Activated CD8-positive, alpha-beta T cell treated with anti-CD3 and anti-CD28 coated beads for 36 hours (primary cell): ENCODE results near the gene IL1R1. TPM values are rescaled to one million over a fixed set of nuclear protein-coding genes. Genes with fewer than 3 reads are reported as not detected.
A peak's percentile ranks its signal among the peaks of the same experiment; 100 is the strongest.

ENCODE experiments used
- ATAC-seq: fragments of 200-7000 bp; cut with Tn5 transposase; one replicate; pipeline ENCODE4 v1.10.0; 2021; ENCODE audit warnings: mild to moderate bottlenecking, moderate library complexity
- CTCF ChIA-PET: fragments of 350-600 bp; sonication (Branson Sonifier 250); formaldehyde crosslinking; loops from one replicate; lab custom pipeline; 2021; ENCODE audit warnings: antibody characterized with exemption; lab: Charles Lee
- POLR2A ChIA-PET: fragments of 350-600 bp; sonication (Branson Sonifier 250); formaldehyde crosslinking; loops from one replicate; lab custom pipeline; 2021; ENCODE audit warnings: antibody characterized with exemption; lab: Charles Lee
- DNase-seq: peaks from one replicate; pipeline ENCODE4 v3.0.0-alpha.2; 2020
- H3K27ac Mint-ChIP-seq: one replicate; pipeline ENCODE4 v1.8.0; 2021; ENCODE audit warnings: mild to moderate bottlenecking, mixed read lengths
- H3K27me3 Mint-ChIP-seq: one replicate; pipeline ENCODE4 v1.8.0; 2021; ENCODE audit warnings: mixed read lengths
- H3K36me3 Mint-ChIP-seq: one replicate; pipeline ENCODE4 v1.8.0; 2021; ENCODE audit warnings: low read depth, mixed read lengths
- H3K4me1 Mint-ChIP-seq: one replicate; pipeline ENCODE4 v1.8.0; 2021; ENCODE audit warnings: low read depth, mixed read lengths
- H3K4me3 Mint-ChIP-seq: one replicate; pipeline ENCODE4 v1.8.0; 2021; ENCODE audit warnings: mild to moderate bottlenecking, moderate library complexity, mixed read lengths
- H3K9me3 Mint-ChIP-seq: one replicate; pipeline ENCODE4 v1.8.0; 2021; ENCODE audit warnings: mixed read lengths
- intact Hi-C: fragments of 100-400 bp; cut with micrococcal nuclease; formaldehyde crosslinking; loops from one replicate; pipeline ENCODE4 v1.10.0; 2022
- total RNA-seq, 2 experiments: library from RNA; stranded (reverse); gene quantifications; one replicate each; pipeline ENCODE4 v1.2.3, GENCODE V29; 2021
- TF ChIP-seq, protein P1 (sequence below): fragments of 200-600 bp; IDR thresholded peaks from one replicate; pipeline ENCODE4 v1.8.0; 2022; ENCODE audit warnings: antibody characterized with exemption, mild to moderate bottlenecking

The IL1R1 gene
- total RNA-seq, 2 experiments from 2014 or later: 0.63 to 0.68 TPM

DNA sequence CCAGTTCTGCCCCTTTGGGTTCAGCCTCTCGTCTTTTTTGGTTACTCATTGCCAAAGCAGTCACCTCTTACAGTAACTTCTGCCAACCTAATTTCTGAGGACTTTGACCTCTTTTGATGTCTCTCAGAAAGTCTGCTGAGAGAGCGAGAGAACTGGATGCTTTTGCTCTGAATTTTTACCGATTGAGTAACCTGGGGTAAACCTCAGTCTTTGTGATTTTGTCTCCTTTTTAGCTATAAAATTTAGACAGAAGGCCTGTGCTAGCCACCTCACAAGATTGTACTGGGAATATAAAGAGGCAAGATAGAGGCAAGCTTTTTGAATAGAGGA lies 34.8 kb upstream of the IL1R1 start:
- no peak overlapping the region for H3K27ac Mint-ChIP-seq
- ChIA-PET POLR2A (interaction anchor here (0.8 to 1.2 kb wide), 2 partner anchors 25 to 83 kb away, joined by 3 to 4 read pairs; no protein-coding TSS in a partner anchor), CTCF (interaction anchor here (1.0 kb wide), 1 partner anchor 16 kb away, joined by 3 read pairs; no protein-coding TSS in a partner anchor)
- H3K4me1 Mint-ChIP-seq: peaks cover 22% of the 10 kb centered on the region
- H3K9me3 Mint-ChIP-seq: peaks cover 2% of the 10 kb centered on the region
- TF ChIP-seq, protein P1, sequence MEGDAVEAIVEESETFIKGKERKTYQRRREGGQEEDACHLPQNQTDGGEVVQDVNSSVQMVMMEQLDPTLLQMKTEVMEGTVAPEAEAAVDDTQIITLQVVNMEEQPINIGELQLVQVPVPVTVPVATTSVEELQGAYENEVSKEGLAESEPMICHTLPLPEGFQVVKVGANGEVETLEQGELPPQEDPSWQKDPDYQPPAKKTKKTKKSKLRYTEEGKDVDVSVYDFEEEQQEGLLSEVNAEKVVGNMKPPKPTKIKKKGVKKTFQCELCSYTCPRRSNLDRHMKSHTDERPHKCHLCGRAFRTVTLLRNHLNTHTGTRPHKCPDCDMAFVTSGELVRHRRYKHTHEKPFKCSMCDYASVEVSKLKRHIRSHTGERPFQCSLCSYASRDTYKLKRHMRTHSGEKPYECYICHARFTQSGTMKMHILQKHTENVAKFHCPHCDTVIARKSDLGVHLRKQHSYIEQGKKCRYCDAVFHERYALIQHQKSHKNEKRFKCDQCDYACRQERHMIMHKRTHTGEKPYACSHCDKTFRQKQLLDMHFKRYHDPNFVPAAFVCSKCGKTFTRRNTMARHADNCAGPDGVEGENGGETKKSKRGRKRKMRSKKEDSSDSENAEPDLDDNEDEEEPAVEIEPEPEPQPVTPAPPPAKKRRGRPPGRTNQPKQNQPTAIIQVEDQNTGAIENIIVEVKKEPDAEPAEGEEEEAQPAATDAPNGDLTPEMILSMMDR: no peak
- H3K27me3 Mint-ChIP-seq: peaks cover 10% of the 10 kb centered on the region
- intact Hi-C loops: no loop called here
- ATAC-seq (no peak), DNase-seq (no peak)
- no peaks in the 10 kb centered on the region for H3K36me3 Mint-ChIP-seq
- H3K4me3 Mint-ChIP-seq: no peak overlapping the region

DNA sequence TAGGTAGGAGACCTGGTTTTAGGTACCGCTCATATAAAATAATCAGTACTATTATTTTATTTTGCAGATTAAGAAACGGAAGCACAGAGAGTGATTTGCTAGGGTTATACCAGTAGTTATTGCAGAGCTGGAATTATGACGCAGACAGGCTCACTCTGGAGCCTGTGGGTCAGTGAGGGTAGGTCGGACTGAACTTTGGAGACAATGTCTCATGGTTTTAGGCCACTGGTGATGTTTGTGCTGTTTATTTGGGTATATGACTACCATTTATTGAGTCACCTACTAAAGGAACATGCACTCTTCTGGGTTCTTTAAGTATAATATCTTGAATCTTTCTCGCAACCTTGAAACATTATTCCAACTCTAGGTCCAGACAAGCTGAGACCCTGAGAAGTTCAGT lies 33.5 kb upstream of the IL1R1 start:
- H3K4me3 Mint-ChIP-seq: no peak overlapping the region
- TF ChIP-seq, protein P1: no peak
- ATAC-seq: no peak
- intact Hi-C loops: no loop called here
- H3K27me3 Mint-ChIP-seq: peaks cover 5% of the 10 kb centered on the region
- no peak overlapping the region for H3K27ac Mint-ChIP-seq
- CTCF ChIA-PET: interaction anchor here (1.1 to 2.2 kb wide), 3 partner anchors 18 to 132 kb away, joined by 3 to 6 read pairs (median 5); no protein-coding TSS in a partner anchor
- no peaks in the 10 kb centered on the region for H3K9me3 Mint-ChIP-seq
- peaks cover 25% of the 10 kb centered on the region for H3K4me1 Mint-ChIP-seq
- no peak for DNase-seq
- no peaks in the 10 kb centered on the region for H3K36me3 Mint-ChIP-seq
- POLR2A ChIA-PET: interaction anchor here (0.7 to 1.2 kb wide), 2 partner anchors 13 to 26 kb away, joined by 4 read pairs; no protein-coding TSS in a partner anchor

DNA sequence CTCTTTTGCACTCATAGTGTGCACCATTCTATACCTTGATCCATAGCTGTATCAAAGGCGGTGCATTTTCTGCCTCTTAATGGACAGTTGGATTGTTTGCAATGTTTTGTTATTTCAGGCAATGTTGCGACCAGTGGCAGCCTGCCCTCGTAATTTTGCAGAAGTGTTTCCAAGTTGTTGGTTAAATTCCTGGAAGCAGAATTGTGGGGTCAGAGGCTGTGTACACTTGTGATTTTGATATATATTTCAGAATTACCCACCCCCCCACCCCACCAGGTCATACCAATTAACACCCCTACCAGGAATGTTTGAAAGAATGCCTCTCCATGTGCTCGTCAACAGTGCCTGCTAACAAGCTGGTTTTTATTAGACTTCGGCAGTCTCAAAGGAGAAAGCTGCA lies 32.4 kb upstream of the IL1R1 start:
- intact Hi-C loops: no loop called here
- DNase-seq (no peak), ATAC-seq (no peak)
- Mint-ChIP-seq H3K4me1 (peaks cover 30% of the 10 kb centered on the region), H3K4me3 (no peak overlapping the region), H3K36me3 (no peaks in the 10 kb centered on the region), H3K27ac (no peak overlapping the region), H3K27me3 (peaks cover 5% of the 10 kb centered on the region), H3K9me3 (no peaks in the 10 kb centered on the region)
- TF ChIP-seq, protein P1: no peak
- ChIA-PET CTCF (interaction anchor here (2.0 to 2.2 kb wide), 2 partner anchors 90 to 131 kb away, joined by 5 to 6 read pairs; no protein-coding TSS in a partner anchor), POLR2A (interaction anchor here (0.8 to 1.0 kb wide), 3 partner anchors 10 to 344 kb away, joined by 3 read pairs; no protein-coding TSS in a partner anchor)

DNA sequence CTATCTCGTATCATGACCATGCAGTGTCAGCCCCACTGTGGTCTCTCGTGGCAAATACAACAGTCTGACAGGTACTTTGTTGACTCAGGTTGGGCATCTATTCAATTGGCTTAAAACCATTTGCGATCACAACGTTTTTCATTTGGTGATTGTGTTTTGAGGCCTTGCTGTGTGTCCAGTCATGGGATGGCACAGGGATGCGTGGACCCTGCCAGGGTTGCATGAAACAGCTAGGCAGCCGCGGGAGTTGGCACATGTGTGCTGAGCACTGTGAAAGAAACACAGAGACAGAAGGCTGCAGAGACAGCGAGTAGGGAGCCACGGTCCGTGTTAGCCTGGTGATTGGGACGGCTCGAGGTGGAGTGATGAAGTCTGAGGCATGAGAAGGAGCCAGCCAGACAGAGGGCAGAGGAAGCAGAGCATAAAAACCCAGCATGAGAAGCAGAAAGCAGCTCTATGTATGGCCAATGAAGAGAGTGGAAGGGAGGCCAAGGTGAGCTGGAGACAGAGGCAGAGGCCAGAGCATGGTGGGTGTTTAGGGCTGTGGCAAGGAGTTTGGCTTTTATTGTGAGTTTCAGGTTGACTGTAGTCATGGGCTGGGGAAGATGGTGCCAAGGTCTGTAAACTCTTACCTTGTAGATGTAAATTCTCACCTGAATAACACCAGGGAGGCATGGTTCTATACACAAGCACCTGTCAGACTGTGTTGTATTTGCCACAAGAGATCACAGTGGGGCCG lies 31.8 kb upstream of the IL1R1 start:
- H3K36me3 Mint-ChIP-seq: no peaks in the 10 kb centered on the region
- ChIA-PET CTCF (interaction anchor here (2.0 to 2.2 kb wide), 2 partner anchors 91 to 130 kb away, joined by 5 to 6 read pairs; no protein-coding TSS in a partner anchor), POLR2A (interaction anchor here (0.6 to 1.0 kb wide), 4 partner anchors 10 to 343 kb away, joined by 3 read pairs; no protein-coding TSS in a partner anchor)
- intact Hi-C loops: no loop called here
- peak; percentile 57 for ATAC-seq
- H3K27ac Mint-ChIP-seq: no peak overlapping the region
- DNase-seq: peak; percentile 23
- H3K4me3 Mint-ChIP-seq: no peak overlapping the region
- H3K4me1 Mint-ChIP-seq: peaks cover 36% of the 10 kb centered on the region
- TF ChIP-seq, protein P1: no peak
- no peaks in the 10 kb centered on the region for H3K9me3 Mint-ChIP-seq
- peaks cover 5% of the 10 kb centered on the region for H3K27me3 Mint-ChIP-seq

DNA sequence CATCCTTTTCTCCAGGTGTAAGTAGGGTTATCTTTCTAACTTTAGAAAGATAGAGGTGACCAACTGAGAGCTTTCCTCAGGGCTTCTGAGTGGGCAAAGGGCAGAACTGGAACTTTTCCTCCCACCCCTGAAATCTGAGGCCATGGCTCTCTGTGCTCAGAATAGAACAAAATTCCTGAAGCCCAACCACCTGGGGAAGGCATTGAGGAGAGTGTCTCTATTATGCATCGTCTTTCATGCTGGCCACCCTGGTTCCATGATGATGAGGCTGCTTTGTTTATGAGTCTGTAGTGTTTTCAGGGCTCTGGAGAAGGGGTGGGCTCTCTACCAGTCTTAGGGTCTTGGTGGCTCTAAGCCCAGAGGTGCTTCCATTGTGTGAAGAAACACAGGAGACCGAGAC lies 30.7 kb upstream of the IL1R1 start:
- Mint-ChIP-seq H3K27ac (no peak overlapping the region), H3K36me3 (no peaks in the 10 kb centered on the region), H3K4me1 (peaks cover 41% of the 10 kb centered on the region), H3K4me3 (no peak overlapping the region), H3K9me3 (no peaks in the 10 kb centered on the region), H3K27me3 (peaks cover 3% of the 10 kb centered on the region)
- ChIA-PET POLR2A (no interaction called here), CTCF (no interaction called here)
- intact Hi-C loops: no loop called here
- no peak for ATAC-seq
- TF ChIP-seq, protein P1: no peak
- DNase-seq: no peak
